HG03045 (cell line): Measurements from ENCODE around the gene STX10.

Experiments
- ATAC-seq: cut with Tn5 transposase; IDR thresholded peaks from one replicate; pipeline ENCODE4 v1.9.1; 2021; ENCODE audit warnings: mild to moderate bottlenecking, moderate library complexity; ENCODE audit not compliant: unreplicated experiment

Gene STX10

DNA sequence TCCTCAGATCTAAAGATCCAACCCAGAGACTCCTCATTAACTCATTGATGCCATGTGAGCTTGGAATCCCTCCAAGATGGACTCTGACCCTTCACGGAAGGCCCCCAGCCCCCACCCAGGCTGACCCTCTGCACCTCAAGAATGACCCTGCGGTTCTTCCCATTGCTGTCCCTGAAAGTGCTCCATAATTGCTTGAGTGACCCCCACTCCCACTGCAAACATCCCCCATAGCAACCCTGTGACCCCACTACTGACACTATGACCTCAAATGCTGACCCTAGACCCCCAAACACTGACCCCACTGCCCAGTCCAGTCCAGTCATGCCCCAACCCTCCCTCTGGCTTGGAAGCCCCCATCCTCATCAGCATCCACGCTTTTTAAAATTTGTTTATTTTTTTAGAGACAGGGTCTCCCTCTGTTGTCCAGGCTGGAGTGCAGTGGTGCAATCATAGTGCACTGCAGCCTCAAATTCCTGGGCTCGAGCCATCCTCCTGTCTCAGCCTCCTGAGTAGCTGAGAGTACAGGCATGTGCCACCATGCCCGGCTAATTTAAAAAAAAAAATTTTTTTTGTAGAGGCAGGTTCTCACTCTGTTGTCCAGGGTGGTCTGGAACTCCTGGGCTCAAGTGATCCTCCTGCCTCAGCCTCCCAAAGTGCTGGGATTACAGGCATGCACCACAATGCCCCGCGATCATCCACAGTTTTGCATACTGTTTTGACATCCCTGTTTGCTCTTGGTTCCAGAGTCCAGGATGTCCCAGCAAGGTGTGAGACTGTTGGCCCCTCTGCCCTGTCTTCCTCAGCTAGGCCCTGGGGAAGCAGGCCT lies 48.4 kb downstream of the STX10 start:
- no peak for ATAC-seq

DNA sequence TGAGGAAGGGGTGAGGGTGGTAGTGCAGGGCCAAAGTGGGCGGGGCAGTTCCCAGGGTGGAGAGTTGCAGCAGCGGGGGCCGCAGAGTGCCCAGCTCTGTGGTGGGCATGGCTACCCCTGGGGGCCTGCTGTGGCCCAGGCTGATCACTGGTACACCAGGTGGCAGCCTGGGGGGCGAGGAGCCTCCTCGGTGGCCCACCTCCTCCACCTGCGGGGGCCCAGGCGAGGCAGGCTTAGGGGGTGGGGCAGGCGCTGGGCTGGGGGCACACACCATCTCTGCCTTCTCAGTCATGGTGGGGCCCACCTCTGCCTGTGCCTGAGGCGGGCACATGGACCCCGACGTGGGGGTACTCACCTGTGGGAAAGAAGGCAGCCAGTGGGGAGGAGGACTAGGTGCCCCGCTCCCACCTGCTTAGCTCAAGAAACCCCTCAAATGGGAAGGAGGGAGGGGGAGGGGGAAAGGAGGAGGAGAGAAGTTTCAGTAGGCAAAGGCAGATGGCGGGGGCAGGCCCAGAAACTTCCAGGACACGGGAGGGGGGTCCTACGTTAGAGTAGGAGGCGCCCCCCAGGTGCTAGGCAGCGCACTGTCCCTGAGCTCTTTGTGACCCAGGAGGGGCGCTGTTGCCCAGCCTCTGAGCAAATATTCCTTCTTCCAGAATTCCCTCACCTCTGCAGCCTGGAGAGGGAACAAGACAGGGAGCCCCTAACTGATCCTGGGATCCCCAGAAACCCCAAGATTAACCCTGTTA lies 49.2 kb downstream of the STX10 start:
- ATAC-seq: no peak

DNA sequence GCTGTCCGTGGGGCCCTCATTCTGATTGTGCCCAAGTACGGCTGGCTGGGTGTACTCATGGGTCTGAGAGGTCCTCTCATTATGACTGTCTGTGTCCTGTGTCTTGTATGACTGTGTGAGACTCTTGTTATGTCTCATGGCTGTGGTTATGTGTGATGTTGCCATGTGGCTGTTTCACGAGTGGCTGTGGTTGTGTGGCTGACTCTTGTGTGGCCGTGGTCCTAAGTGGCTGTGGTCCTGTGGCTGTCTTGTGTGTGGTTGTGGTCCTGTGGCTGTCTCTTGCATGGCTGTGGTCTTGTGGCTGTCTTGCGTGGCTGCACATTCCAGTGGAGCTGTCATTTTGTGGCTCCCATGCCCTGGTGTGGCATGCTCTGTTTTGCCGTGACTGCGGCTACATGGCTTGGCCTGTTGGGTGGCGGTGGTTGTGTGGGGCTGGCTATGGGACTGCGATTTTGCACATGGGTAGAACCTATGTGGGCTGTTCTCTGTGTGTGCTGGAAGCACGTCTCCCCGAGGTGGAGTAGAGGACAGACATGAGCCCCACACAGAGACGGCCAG lies 50.1 kb downstream of the STX10 start:
- no peak for ATAC-seq

DNA sequence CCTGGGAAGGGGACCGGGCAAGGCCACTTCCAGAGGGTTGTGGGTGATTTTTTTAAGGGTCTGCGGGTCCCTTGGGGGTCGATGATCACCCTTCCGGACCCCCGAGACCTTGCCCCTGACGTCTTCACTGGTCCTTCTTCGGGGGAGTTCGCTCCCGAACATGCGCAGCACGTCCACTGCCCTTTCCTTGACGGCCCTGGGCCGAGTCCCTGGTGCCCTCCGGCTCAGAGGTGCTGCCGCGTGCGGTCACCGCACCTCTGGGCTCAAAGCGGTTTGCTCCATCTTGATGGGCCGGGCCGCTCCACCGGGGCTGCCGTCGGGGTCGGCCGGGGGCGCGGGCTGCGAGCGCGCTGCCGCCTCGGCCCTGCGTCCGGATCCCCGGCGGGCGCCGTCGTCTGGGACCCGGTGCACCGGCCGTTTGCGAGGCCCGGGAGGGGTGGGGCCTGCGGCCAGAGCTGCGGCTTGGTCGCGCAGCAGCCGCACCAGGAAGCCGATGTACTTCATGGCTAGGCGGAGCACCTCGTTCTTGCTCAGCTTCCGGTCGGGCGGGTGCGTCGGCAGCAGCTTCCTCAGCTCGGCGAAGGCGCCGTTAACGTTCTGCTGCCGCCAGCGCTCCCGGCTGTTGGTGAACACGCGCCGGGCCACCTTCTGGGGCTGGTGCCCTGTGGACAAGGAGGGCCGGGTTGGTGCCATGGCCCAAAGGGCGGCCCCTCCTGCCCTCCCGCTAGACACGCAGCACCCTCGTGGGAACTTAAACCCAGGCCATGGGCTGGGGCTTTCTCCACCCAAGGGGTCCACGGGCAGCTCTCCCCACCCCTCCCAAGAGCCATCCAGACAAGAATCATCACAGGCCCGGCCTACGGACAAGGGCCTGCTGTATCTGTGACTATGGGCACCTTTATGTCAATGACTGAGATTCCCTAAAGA lies 50.8 kb downstream of the STX10 start:
- no peak for ATAC-seq

DNA sequence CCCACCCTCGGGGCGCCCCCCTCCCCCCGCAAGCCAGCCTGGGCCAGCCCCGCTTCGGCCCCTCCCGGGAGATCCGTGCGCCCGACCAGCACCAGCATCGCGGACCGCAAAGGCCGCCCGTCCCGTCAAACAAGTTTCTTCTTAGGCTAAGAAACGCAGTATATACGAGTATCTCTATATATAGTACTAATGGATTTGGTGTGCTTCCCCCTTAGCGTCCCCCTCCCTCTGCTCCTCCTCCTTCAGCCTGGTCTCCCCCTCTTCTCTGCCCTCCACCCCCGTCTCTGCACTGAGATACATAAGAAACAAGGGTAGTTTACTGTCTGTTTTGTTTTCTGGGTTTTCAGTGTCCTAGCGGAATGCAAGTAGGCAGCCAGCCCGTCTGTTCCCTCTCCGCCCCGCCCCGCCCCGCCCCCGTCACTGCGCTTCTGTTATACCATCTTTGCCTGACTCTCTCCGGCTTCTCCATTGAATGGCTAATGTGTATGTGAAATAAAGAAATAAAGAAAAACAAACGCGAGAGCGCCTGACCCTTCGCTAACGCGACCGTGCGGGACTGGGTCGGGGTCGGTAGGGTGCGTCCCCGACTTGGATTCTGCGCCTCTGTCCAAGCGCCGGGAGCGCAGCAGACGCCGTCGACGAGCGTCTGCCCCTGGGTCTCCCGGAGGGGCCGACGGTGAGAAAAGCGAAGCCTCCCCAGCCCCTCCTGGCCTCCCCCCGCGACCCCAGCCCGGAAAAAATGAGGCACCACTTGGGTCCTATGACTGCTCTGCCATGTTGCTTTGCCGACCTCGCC lies 51.7 kb downstream of the STX10 start:
- no peak for ATAC-seq

DNA sequence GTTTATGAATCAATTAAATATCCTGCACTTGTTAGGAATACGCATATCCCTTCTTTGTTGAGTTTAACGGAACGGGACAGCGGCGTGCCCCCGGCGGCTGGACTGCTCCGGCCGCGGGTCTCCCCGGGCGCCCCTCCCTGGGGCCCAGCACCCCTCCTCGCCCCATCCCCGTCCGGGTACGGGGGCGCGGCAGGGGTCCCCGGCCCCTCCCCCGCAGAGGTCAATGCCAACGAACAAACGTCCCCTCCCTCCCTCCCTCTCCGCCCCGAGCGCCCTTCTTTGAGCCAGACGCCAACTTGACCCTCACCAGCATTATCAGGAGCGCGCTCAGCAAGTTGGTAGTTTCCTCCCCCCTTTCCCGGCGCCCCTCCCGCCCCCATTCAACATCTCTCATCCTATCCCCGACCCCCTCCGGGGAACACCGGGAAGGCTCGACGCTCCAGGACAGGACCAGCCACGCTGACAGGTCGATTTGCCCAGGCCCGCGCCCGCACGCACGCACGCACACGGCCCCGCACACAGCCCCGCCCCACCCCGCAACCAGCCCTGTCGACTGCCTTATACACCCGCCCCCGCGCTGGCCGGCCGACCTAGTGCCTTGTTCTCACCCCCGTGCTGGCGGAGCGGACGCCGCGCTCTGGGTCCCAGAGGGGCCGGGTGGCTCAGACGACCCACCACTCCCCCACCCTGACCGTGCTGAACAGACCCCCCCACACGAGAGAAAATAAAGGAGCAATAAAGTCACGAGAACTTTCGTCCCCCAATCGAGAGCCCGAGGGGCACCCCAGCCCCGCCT lies 52.5 kb downstream of the STX10 start:
- ATAC-seq: no peak

DNA sequence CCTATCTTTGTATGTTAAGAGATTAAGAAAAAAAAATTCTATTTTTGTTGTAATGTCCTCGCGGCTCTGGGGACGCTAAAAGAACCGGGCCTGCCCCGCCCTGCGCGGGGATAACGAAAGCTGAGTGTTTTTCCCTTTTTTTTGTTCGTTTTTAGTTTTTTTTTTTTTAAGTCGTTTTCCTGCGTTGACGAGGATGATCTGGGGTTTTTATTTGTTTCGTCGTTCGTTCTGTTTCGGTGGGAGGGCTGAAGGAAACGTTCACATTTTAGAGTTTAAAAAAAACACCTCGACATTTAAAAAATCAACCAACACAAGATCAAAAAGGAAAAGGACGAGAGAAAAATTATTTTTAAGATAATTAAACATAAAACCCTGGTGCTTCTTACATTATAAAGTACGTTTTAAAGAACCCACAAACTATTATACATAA lies 53.1 kb downstream of the STX10 start:
- ATAC-seq: no peak

DNA sequence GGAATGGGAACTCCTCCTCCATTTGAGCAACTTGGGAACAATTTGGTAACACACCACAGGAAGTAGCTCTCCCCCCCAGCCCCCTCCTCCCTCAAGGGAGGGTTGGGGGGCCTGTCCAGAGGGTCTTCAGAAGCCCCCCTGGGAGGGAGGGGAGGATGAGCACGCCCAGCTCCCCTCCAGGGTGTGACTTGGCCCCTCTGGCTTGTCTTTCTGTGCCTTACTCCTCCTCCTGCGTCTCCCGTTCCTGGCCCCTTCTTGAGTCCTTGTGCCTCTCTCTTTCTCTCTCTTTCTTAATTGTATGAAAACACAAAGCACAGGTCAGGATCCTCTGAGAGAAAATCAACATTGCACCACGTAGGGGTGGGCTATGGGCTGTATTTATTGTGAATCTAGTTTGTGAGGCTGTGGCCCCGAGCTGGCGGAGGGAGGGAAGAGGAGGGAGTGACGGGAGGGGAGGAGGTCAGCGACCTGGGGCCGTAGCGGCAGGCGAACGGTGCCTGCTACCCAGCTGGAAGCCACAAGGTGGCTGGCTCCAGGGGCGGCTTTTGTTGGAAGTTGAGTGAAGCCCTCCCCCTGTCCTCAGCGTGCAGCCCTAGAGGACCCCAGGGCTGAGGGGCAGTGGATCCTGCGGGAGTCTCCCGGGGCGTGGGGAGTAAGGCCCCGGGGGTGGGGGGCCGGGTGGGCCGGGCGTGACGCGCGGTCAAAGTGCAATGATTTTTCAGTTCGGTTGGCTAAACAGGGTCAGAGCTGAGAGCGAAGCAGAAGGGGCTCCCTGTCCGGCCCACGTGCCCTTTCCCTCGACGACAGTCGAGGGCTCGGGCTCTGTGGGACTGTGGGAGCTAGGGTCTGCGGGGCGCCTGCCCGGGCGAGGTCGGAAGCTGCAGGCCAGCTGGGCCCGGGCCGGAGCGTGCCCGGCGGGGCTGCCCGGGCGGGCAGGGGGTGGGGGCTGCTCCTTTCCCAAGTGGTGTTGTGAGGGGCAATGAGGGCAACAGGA lies 53.9 kb downstream of the STX10 start:
- no peak for ATAC-seq

DNA sequence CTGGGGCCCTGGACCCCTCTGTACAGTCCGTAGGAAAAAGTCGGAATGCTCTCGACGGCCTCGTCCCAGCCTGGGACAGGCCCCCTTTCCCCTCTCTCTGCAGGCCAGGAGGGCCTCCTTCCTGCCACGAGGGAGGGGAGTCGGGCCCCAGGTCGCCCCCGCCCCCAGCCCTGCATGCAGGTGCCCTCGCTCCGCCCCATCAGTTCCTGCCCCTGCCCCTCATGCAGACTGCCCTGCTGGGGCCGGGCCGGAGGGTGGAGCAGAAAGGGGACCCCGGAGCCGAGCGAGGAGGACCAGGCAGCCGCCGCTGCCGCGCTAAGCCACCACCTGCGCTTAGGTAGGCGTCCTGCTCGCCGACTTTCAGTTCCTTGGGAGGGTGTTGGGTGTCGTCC lies 54.8 kb downstream of the STX10 start:
- ATAC-seq: no peak

DNA sequence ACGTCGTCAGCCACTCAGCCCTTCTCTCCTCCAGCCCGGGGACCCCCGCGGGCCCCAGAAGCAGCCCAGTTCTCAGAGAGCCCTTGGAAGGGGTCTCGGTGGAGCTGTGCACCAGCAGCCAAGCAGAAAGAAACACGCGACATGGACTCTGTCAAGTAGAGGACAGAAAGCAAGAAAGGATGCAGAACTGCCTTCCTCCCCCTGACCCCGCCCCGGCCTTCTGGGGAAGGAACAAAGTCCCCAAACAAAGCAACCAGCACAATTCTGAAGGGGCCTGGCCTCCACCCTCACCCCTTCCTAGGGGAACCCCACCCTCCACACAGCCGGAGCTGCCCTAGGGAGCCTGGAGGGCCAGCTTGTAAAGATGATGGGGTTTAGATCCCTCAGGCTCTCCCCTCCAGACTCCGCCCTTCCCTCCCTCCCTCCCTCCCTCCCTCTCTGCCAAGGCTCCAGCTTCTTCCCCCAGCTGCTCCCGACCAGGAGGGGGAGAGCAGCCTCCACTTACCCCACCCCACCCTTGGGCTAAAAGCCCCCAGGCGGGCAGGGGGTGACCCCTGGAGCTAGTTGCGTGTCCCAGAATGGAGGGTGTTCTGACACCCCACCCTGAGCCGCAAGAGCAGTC lies 55.3 kb downstream of the STX10 start:
- no peak for ATAC-seq

DNA sequence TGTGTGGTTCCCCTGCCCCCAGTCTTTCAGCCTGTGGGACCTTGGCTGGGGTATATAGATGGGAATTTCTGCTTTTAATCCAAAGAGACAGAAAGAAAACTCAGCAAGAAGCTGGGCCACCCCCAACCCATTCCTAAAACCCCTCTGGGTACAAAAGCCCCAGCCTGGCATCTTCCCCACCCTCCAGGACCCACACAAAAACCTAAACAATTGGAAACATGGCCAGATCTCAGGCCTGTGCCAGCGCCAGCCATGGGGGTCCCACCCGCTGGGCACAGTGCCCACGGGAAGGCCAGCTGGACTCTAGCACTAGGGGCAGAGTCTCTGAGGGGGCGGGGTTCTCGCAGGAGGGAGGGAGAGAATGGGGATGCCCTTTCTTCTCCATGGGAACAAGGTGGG lies 56.1 kb downstream of the STX10 start:
- no peak for ATAC-seq
